ENCODE data around the gene KLF4.

DNA sequence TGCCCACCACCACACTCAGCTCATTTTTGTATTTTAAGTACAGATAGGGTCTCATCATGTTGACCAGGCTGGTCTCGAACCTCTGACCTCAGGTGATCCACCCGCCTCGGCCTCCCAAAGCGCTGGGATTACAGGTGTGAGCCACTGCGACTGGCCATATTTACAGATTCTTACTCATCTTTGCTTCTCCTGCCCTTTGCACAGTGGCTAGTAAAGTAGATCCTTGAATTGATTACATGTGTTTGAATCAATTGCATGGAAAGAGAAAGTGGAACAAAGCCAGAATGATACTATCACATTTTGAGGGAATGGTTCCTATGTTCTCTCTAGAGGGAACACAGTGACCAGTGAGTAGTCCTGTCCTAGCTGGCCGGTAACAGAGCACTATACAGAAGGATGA lies 15.4 kb downstream of the KLF4 start:
- TF ChIP-seq, protein P1, sequence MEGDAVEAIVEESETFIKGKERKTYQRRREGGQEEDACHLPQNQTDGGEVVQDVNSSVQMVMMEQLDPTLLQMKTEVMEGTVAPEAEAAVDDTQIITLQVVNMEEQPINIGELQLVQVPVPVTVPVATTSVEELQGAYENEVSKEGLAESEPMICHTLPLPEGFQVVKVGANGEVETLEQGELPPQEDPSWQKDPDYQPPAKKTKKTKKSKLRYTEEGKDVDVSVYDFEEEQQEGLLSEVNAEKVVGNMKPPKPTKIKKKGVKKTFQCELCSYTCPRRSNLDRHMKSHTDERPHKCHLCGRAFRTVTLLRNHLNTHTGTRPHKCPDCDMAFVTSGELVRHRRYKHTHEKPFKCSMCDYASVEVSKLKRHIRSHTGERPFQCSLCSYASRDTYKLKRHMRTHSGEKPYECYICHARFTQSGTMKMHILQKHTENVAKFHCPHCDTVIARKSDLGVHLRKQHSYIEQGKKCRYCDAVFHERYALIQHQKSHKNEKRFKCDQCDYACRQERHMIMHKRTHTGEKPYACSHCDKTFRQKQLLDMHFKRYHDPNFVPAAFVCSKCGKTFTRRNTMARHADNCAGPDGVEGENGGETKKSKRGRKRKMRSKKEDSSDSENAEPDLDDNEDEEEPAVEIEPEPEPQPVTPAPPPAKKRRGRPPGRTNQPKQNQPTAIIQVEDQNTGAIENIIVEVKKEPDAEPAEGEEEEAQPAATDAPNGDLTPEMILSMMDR (IDR thresholded peaks at IDR 0.05) = no peak
- no peak for TF ChIP-seq POLR2A (IDR thresholded peaks at IDR 0.05)

Measured in testis (tissue), 2 donors.